Body of pancreas (tissue), 4 donors: ENCODE data around the gene IFIT2.

ENCODE experiments used
- CTCF ChIP-seq, 7 experiments: fragments of 450-650 bp in 4 of 7; fragments of 200-600 bp in 3 of 7; sonication (generic) in 3 of 7; IDR thresholded peaks; one replicate each; pipeline ENCODE4 v1.5.1; 2016 to 2019; ENCODE audit warnings: antibody characterized with exemption in 7 of 7
- POLR2A ChIP-seq, 3 donors: fragments of 450-650 bp; IDR thresholded peaks; one replicate each; pipeline ENCODE4 v1.6.1; 2016; ENCODE audit warnings: antibody characterized with exemption in 3 of 3, mild to moderate bottlenecking in 2 of 3

GRCh38 chr10:89305766-89306433 is 4.1 kb downstream of the IFIT2 start:
- TF ChIP-seq POLR2A (IDR thresholded peaks at IDR 0.05) (no peak), CTCF (IDR thresholded peaks at IDR 0.05) (no peak)
